Erythroblast (primary cell): ENCODE measurements around the gene TNNI3.

Source experiments
- GATA1 ChIP-seq: IDR thresholded peaks from 2 replicates; pipeline ENCODE4 v1.6.1; 2011; ENCODE audit warnings: low read depth, mild to moderate bottlenecking, control low read depth, low read length, moderate library complexity
- POLR2A ChIP-seq: IDR thresholded peaks from 2 replicates; pipeline ENCODE4 v1.6.1; 2011; ENCODE audit warnings: mild to moderate bottlenecking, low read length

GRCh38 chr19:55166530-55167268 is 9.2 kb upstream of the TNNI3 start, which contains the start of gene DNAAF3:
- TF ChIP-seq POLR2A (no peak), GATA1 (no peak)
